Nephron progenitor cell (in vitro differentiated cells): Measurements from ENCODE around the gene FGF1.

Source experiments
- DNase-seq: peaks from one replicate; pipeline ENCODE4 v3.0.0; 2021
- H3K27ac Mint-ChIP-seq: 2 replicates; pipeline ENCODE4 v1.8.0; 2021; ENCODE audit warnings: mild to moderate bottlenecking, moderate library complexity, mixed read lengths
- H3K27me3 Mint-ChIP-seq: 2 replicates; pipeline ENCODE4 v1.8.0; 2021; ENCODE audit warnings: mild to moderate bottlenecking, low read depth, mixed read lengths; ENCODE audit not compliant: poor library complexity
- H3K36me3 Mint-ChIP-seq: 2 replicates; pipeline ENCODE4 v1.8.0; 2021; ENCODE audit warnings: low read depth, mixed read lengths
- H3K4me1 Mint-ChIP-seq: 2 replicates; pipeline ENCODE4 v1.8.0; 2021; ENCODE audit warnings: mixed read lengths
- H3K4me3 Mint-ChIP-seq: 2 replicates; pipeline ENCODE4 v1.8.0; 2021; ENCODE audit warnings: mild to moderate bottlenecking, moderate library complexity, mixed read lengths
- H3K9me3 Mint-ChIP-seq: 2 replicates; pipeline ENCODE4 v1.8.0; 2021; ENCODE audit warnings: mild to moderate bottlenecking, moderate library complexity, mixed read lengths
- TF ChIP-seq, protein P1 (sequence below): fragments of 200-600 bp; sonication (generic); IDR thresholded peaks from 2 replicates; pipeline ENCODE4 v1.5.0; 2021; ENCODE audit warnings: antibody characterized with exemption

Gene FGF1

DNA sequence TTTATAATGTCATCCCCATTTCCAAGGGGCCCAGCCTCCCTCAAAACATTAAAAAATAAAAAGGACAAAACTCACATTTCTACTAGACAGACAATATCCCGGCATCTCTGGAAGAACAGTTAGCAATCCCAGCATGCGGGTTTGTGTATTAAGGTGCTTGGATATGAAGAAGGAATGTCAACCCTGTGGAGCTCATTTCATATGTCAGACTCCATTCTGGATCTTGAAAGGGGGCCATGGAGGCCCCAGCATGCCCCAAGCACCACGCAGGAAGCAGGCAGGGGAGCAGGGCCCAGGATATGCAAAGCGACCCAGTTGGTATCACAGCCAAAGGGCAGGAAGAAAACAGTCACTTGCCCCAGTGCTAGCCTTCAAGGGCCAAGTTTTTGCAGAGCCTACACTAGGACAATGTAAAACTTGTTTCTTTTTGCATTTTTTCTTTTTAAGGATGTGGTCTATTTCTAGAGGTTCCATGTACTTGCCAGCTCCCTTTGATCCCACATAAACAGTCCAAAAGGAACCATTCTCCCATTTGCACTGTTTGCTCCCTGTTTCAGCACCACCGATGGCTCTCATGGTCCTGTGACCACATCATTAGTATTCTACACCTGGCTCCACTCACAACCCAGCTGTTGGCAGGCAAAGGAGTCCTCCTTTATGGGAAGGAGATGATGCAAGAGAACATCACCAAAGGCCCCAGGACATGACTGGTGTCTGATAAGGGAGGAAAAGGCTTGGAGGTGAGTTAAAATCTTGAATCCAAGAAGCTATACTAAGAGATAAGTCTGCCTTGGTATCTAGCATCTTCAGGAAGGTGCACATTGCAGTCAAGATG lies 58.3 kb downstream of the FGF1 start:
- H3K36me3 Mint-ChIP-seq = no peaks in the 10 kb centered on the region
- peaks cover 2% of the 10 kb centered on the region for H3K27me3 Mint-ChIP-seq
- TF ChIP-seq, protein P1, sequence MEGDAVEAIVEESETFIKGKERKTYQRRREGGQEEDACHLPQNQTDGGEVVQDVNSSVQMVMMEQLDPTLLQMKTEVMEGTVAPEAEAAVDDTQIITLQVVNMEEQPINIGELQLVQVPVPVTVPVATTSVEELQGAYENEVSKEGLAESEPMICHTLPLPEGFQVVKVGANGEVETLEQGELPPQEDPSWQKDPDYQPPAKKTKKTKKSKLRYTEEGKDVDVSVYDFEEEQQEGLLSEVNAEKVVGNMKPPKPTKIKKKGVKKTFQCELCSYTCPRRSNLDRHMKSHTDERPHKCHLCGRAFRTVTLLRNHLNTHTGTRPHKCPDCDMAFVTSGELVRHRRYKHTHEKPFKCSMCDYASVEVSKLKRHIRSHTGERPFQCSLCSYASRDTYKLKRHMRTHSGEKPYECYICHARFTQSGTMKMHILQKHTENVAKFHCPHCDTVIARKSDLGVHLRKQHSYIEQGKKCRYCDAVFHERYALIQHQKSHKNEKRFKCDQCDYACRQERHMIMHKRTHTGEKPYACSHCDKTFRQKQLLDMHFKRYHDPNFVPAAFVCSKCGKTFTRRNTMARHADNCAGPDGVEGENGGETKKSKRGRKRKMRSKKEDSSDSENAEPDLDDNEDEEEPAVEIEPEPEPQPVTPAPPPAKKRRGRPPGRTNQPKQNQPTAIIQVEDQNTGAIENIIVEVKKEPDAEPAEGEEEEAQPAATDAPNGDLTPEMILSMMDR = no peak
- no peak overlapping the region for H3K4me3 Mint-ChIP-seq
- H3K9me3 Mint-ChIP-seq = no peaks in the 10 kb centered on the region
- peaks cover 12% of the 10 kb centered on the region for H3K4me1 Mint-ChIP-seq
- no peak overlapping the region for H3K27ac Mint-ChIP-seq
- no peak for DNase-seq

DNA sequence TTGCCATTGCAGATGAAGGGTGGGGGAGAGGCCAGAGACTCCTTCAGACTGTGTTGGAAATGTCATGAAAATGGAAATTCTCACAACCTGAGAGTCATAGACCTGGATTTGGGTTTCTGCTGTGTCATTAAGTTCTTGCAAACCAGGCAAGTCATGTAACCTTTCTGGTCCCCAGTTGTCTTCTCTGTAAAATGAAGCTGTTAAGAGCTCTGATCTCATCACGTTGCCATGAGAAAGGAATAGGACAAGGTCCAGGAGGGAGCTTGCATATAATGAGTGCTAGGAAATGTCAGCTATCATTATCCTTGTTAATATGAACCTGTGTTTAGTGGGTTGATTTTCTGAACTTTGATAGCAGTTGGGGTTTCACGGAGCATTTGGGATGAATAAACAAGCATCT lies 59.1 kb downstream of the FGF1 start:
- no peak for DNase-seq
- TF ChIP-seq, protein P1 = no peak
- no peak overlapping the region for H3K4me3 Mint-ChIP-seq
- peaks cover under 1% of the 10 kb centered on the region for H3K27me3 Mint-ChIP-seq
- no peaks in the 10 kb centered on the region for H3K9me3 Mint-ChIP-seq
- H3K4me1 Mint-ChIP-seq = peaks cover 14% of the 10 kb centered on the region
- no peaks in the 10 kb centered on the region for H3K36me3 Mint-ChIP-seq
- H3K27ac Mint-ChIP-seq = no peak overlapping the region

DNA sequence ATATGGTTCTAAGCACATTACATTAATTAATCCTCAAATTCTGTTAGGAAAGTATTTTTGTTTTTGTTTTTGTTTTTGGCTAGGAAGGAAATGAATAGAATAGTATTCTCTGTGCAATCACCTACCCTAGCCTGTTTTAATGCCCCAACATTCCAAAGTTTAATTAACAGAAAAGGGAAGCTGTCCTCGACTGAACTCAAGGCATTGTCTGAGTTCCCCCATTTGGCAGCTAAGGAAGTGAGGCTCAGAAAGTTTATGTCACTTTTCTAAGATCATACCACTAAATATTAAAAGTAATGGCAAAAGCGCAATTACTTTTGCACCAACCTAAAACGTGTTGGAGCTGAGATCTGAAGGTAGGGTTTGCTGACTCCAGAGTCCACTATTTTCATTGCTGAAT lies 59.8 kb downstream of the FGF1 start:
- H3K4me1 Mint-ChIP-seq = peaks cover 21% of the 10 kb centered on the region
- peaks cover under 1% of the 10 kb centered on the region for H3K36me3 Mint-ChIP-seq
- no peak overlapping the region for H3K4me3 Mint-ChIP-seq
- no peak overlapping the region for H3K27ac Mint-ChIP-seq
- no peaks in the 10 kb centered on the region for H3K27me3 Mint-ChIP-seq
- TF ChIP-seq, protein P1 = no peak
- peaks cover under 1% of the 10 kb centered on the region for H3K9me3 Mint-ChIP-seq
- no peak for DNase-seq

DNA sequence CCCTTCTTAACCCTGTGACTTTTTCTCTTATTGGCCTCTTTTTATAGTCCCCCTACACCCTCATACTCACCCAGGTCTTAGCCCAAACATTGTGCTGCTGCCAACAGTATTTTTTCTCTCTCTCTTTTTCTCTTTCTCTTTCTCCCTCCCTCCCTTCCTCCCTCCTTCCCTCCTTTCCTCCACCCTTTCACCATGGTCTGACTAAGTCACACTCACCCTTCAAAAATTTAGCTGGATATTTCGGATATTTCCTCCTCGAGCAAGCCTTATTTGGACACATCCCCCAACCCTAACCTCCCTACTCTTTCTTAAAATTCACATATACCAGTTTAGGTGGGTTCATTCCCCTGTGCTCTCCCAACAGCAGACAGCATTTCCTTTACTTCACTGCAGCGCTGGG lies 64.7 kb downstream of the FGF1 start:
- H3K4me1 Mint-ChIP-seq = peaks cover 30% of the 10 kb centered on the region
- peaks cover 10% of the 10 kb centered on the region for H3K36me3 Mint-ChIP-seq
- no peak overlapping the region for H3K27ac Mint-ChIP-seq
- H3K27me3 Mint-ChIP-seq = no peaks in the 10 kb centered on the region
- TF ChIP-seq, protein P1 = no peak
- no peak overlapping the region for H3K4me3 Mint-ChIP-seq
- H3K9me3 Mint-ChIP-seq = peaks cover 19% of the 10 kb centered on the region
- DNase-seq = no peak

DNA sequence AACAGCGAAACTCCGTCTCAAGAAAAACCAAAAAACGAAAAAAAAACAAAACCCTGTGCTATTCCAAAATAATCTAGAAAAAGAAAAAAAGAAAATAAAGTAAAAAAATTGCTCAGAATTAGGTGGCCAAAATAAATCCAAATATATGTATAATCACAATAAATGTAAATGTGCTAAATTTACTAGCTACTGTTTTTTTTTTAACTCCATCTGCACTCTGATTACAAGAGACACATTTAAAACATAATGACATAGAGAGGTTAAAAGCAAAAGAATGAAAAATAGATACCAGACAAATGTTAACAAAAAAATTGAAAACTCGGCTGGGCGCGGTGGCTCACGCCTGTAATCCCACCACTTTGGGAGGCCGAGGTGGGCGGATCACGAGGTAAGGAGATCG lies 66.1 kb downstream of the FGF1 start:
- Mint-ChIP-seq H3K4me3 (no peak overlapping the region), H3K27ac (no peak overlapping the region), H3K9me3 (peaks cover 19% of the 10 kb centered on the region), H3K36me3 (peaks cover 10% of the 10 kb centered on the region), H3K4me1 (peaks cover 18% of the 10 kb centered on the region), H3K27me3 (no peaks in the 10 kb centered on the region)
- TF ChIP-seq, protein P1 = no peak
- no peak for DNase-seq

DNA sequence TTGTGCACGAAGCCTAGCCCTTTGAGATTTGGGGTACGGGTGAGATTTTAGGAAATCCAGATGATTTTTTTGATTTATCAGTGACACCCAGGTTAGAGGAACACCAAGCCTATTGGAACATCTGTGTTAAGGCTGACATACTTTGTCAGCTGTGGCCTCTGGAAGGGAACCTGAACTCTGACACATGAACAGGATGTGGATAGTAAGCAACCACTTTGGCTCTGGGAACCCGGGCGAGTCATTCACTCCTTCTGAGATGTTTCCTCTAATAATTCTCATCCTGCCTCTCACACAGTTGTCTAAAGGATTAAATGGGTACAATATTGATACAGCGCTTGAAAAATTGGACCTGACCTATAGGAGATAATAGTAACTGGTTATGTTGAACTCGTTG lies 67.8 kb downstream of the FGF1 start:
- no peak overlapping the region for H3K27ac Mint-ChIP-seq
- H3K4me1 Mint-ChIP-seq = peaks cover 28% of the 10 kb centered on the region
- TF ChIP-seq, protein P1 = no peak
- DNase-seq = no peak
- H3K36me3 Mint-ChIP-seq = peaks cover 10% of the 10 kb centered on the region
- H3K27me3 Mint-ChIP-seq = no peaks in the 10 kb centered on the region
- H3K4me3 Mint-ChIP-seq = no peak overlapping the region
- peaks cover 19% of the 10 kb centered on the region for H3K9me3 Mint-ChIP-seq
